ENCODE data around the gene UPF2.
A peak's percentile ranks its signal among the peaks of the same experiment; 100 is the strongest.
"Not testable (repeated sequence)": the region's sequence is repeated elsewhere in the genome, so short reads cannot be mapped to it uniquely, and the experiment has no call there.

UPF2 gene

GRCh38 chr10:12042409-12042796, 206 bp downstream of the UPF2 start:
- DNase-seq (ENCODE audit: low read depth): no peak

GRCh38 chr10:12041766-12042408, 722 bp downstream of the UPF2 start:
- DNase-seq (ENCODE audit: low read depth): no peak

GRCh38 chr10:12036073-12036655, 6.4 kb downstream of the UPF2 start:
- no peak for DNase-seq (ENCODE audit: low read depth)

- DNase-seq (ENCODE audit: low read depth): no peak
Measured at GRCh38 chr10:12031404-12031803, 11.2 kb downstream of the UPF2 start.

- no peak for DNase-seq (ENCODE audit: low read depth)
Measured at GRCh38 chr10:12027539-12027938, 15.1 kb downstream of the UPF2 start.

- DNase-seq (ENCODE audit: low read depth): no peak
Measured at GRCh38 chr10:12025591-12025990, 17.0 kb downstream of the UPF2 start.

- no peak for DNase-seq (ENCODE audit: low read depth)
Measured at GRCh38 chr10:12022580-12023257, 19.9 kb downstream of the UPF2 start.

GRCh38 chr10:12020574-12020973, 22.0 kb downstream of the UPF2 start:
- DNase-seq (ENCODE audit: low read depth): no peak

GRCh38 chr10:12019283-12019971, 23.2 kb downstream of the UPF2 start:
- no peak for DNase-seq (ENCODE audit: low read depth)

GRCh38 chr10:12018438-12019282, 23.9 kb downstream of the UPF2 start:
- DNase-seq (ENCODE audit: low read depth): no peak

- DNase-seq (ENCODE audit: low read depth): no peak
Measured at GRCh38 chr10:12013926-12014325, 28.7 kb downstream of the UPF2 start.

- DNase-seq (ENCODE audit: low read depth): not testable (repeated sequence)
Measured at GRCh38 chr10:12013391-12013790, 29.2 kb downstream of the UPF2 start.

- DNase-seq (ENCODE audit: low read depth): no peak
Measured at GRCh38 chr10:12010353-12010752, 32.3 kb downstream of the UPF2 start.

GRCh38 chr10:12008842-12009241, 33.8 kb downstream of the UPF2 start:
- DNase-seq (ENCODE audit: low read depth): not testable (repeated sequence)

GRCh38 chr10:12006671-12007070, 35.9 kb downstream of the UPF2 start:
- DNase-seq (ENCODE audit: low read depth): no peak

GRCh38 chr10:11993834-11994468, 48.7 kb downstream of the UPF2 start:
- DNase-seq (ENCODE audit: low read depth): no peak

- no peak for DNase-seq (ENCODE audit: low read depth)
Measured at GRCh38 chr10:11988924-11989323, 53.7 kb downstream of the UPF2 start.

- DNase-seq (ENCODE audit: low read depth): peak; percentile 75
Measured at GRCh38 chr10:11986593-11987216, 55.9 kb downstream of the UPF2 start.

- no peak for DNase-seq (ENCODE audit: low read depth)
Measured at GRCh38 chr10:11982253-11982652, 60.4 kb downstream of the UPF2 start.

- no peak for DNase-seq (ENCODE audit: low read depth)
Measured at GRCh38 chr10:11975795-11976194, 66.8 kb downstream of the UPF2 start.

GRCh38 chr10:11972523-11972922, 70.1 kb downstream of the UPF2 start:
- DNase-seq (ENCODE audit: low read depth): not testable (repeated sequence)
